ENCODE results near the gene SCLY. TPM values are rescaled to one million over a fixed set of nuclear protein-coding genes. Genes with fewer than 3 reads are reported as not detected.

The SCLY gene
- total RNA-seq, 1 donor from 2014 or later: 21.5 TPM

- H3K36me3 Mint-ChIP-seq: no peaks in the 10 kb centered on the region
- no peaks in the 10 kb centered on the region for H3K9me3 Mint-ChIP-seq
- TF ChIP-seq CTCF (IDR thresholded peaks at IDR 0.05; ENCODE audit: unreplicated experiment): peak; percentile 73
- H3K4me3 Mint-ChIP-seq: no peak overlapping the region
- no peaks in the 10 kb centered on the region for H3K27me3 Mint-ChIP-seq (ENCODE audit: low read depth)
- H3K27ac Mint-ChIP-seq: no peak overlapping the region
- DNase-seq (ENCODE audit: low spot score in 2 of 2, unreplicated experiment in 2 of 2): no peak
- peaks cover 14% of the 10 kb centered on the region for H3K4me1 Mint-ChIP-seq
Measured at GRCh38 chr2:238139196-238140039, 78.6 kb downstream of the SCLY start.

- Mint-ChIP-seq H3K27me3 (ENCODE audit: low read depth) (no peaks in the 10 kb centered on the region), H3K4me1 (peaks cover 14% of the 10 kb centered on the region), H3K9me3 (no peaks in the 10 kb centered on the region), H3K27ac (no peak overlapping the region), H3K36me3 (no peaks in the 10 kb centered on the region), H3K4me3 (no peak overlapping the region)
- no peak for TF ChIP-seq CTCF (IDR thresholded peaks at IDR 0.05; ENCODE audit: unreplicated experiment)
- no peak for DNase-seq (ENCODE audit: low spot score in 2 of 2, unreplicated experiment in 2 of 2)
Measured at GRCh38 chr2:238140040-238140439, 79.2 kb downstream of the SCLY start.

- H3K36me3 Mint-ChIP-seq: no peaks in the 10 kb centered on the region
- no peaks in the 10 kb centered on the region for H3K9me3 Mint-ChIP-seq
- peaks cover 14% of the 10 kb centered on the region for H3K4me1 Mint-ChIP-seq
- no peaks in the 10 kb centered on the region for H3K27me3 Mint-ChIP-seq (ENCODE audit: low read depth)
- no peak overlapping the region for H3K27ac Mint-ChIP-seq
- no peak overlapping the region for H3K4me3 Mint-ChIP-seq
- no peak for DNase-seq (ENCODE audit: low spot score in 2 of 2, unreplicated experiment in 2 of 2)
- no peak for TF ChIP-seq CTCF (IDR thresholded peaks at IDR 0.05; ENCODE audit: unreplicated experiment)
Measured at GRCh38 chr2:238140721-238141540, 80.1 kb downstream of the SCLY start.

- Mint-ChIP-seq H3K9me3 (no peaks in the 10 kb centered on the region), H3K4me1 (peaks cover 14% of the 10 kb centered on the region), H3K27me3 (ENCODE audit: low read depth) (no peaks in the 10 kb centered on the region), H3K36me3 (no peaks in the 10 kb centered on the region), H3K27ac (peak overlapping the region; percentile 73), H3K4me3 (no peak overlapping the region)
- no peak for TF ChIP-seq CTCF (IDR thresholded peaks at IDR 0.05; ENCODE audit: unreplicated experiment)
- DNase-seq (ENCODE audit: low spot score in 2 of 2, unreplicated experiment in 2 of 2): no peak
Measured at GRCh38 chr2:238141541-238142318, 80.9 kb downstream of the SCLY start.

- no peak for DNase-seq (ENCODE audit: low spot score in 2 of 2, unreplicated experiment in 2 of 2)
- no peak for TF ChIP-seq CTCF (IDR thresholded peaks at IDR 0.05; ENCODE audit: unreplicated experiment)
- Mint-ChIP-seq H3K27me3 (ENCODE audit: low read depth) (no peaks in the 10 kb centered on the region), H3K4me1 (peaks cover 14% of the 10 kb centered on the region), H3K9me3 (no peaks in the 10 kb centered on the region), H3K4me3 (no peak overlapping the region), H3K27ac (peak overlapping the region; percentile 73), H3K36me3 (no peaks in the 10 kb centered on the region)
Measured at GRCh38 chr2:238142382-238143205, 81.8 kb downstream of the SCLY start.

All from mesothelial cell of epicardium (in vitro differentiated cells).